ENCODE measurements around the gene SLC49A4. TPM values are rescaled to one million over a fixed set of nuclear protein-coding genes. Genes with fewer than 3 reads are reported as not detected.

The SLC49A4 gene
- total and polyA plus RNA-seq, 2 of the 8 experiments (the other 6 are each of a cell fraction or from before 2014, with no cell fraction given), result 9.5 to 10.2 TPM

- TF ChIP-seq CHD7 (IDR thresholded peaks at IDR 0.05; ENCODE audit: insufficient replicate concordance, low read length) (no peak), RBBP5 (IDR thresholded peaks at IDR 0.05; ENCODE audit: borderline replicate concordance, low read depth, low read length) (no peak), BCL11A (IDR thresholded peaks at IDR 0.05; ENCODE audit: low read depth in 2 of 2, low read length in 2 of 2) (no peak), FOSL1 (IDR thresholded peaks at IDR 0.05; ENCODE audit: insufficient read depth, low read depth, low read length) (no peak), PHF8 (conservative IDR thresholded peaks at IDR 0.05; ENCODE audit: low read depth, low read length) (no peak), EZH2 (IDR thresholded peaks at IDR 0.05; ENCODE audit: low read depth, low read length, severe bottlenecking) (no peak), SRF (IDR thresholded peaks at IDR 0.05; ENCODE audit: low read depth, low read length) (no peak), POLR2AphosphoS5 (IDR thresholded peaks at IDR 0.05; ENCODE audit: low read depth, low read length) (no peak), SP4 (IDR thresholded peaks at IDR 0.05; ENCODE audit: low read length) (no peak), TAF1 (IDR thresholded peaks at IDR 0.05; ENCODE audit: low read depth, low read length) (no peak), MAX (IDR thresholded peaks at IDR 0.05) (no peak), KDM1A (IDR thresholded peaks at IDR 0.05; ENCODE audit: borderline replicate concordance, low read length) (no peak)
Measured at GRCh38 chr3:122916580-122916979, 121.7 kb downstream of the SLC49A4 start (continued).

All from H1 (cell line).